Natural killer cell treated with Interleukin-12 subunit alpha and Interleukin-12 subunit beta and Interleukin-15 and Interleukin-18, amount 100 ng/mL, for 72 hours (primary cell): ENCODE measurements around the gene GRIFIN. TPM values are rescaled to one million over a fixed set of nuclear protein-coding genes. Genes with fewer than 3 reads are reported as not detected.

Source experiments
- ATAC-seq, 2 donors: fragments of 150-1000 bp; cut with Tn5 transposase in 1 of 2; sonication (Bioruptor Pico), chemical (Tn5 transposase) in 1 of 2; 2 replicates each; pipeline ENCODE4 v1.10.0; 2021
- DNase-seq: peaks from one replicate; pipeline ENCODE4 v3.0.0; 2022; ENCODE audit warnings: low spot score
- H3K27ac Mint-ChIP-seq, 2 donors: 1 replicate in 1 of 2; 2 replicates in 1 of 2; pipeline ENCODE4 v1.8.0; 2022; ENCODE audit warnings: mixed read lengths in 2 of 2, mild to moderate bottlenecking in 1 of 2, moderate library complexity in 1 of 2
- H3K27me3 Mint-ChIP-seq, 2 donors: 1 replicate in 1 of 2; 2 replicates in 1 of 2; pipeline ENCODE4 v1.8.0; 2022; ENCODE audit warnings: mixed read lengths in 2 of 2
- H3K36me3 Mint-ChIP-seq: one replicate; pipeline ENCODE4 v1.8.0; 2022; ENCODE audit warnings: mixed read lengths
- H3K4me1 Mint-ChIP-seq, 2 donors: 1 replicate in 1 of 2; 2 replicates in 1 of 2; pipeline ENCODE4 v1.8.0; 2022; ENCODE audit warnings: low read depth in 2 of 2, mixed read lengths in 2 of 2, mild to moderate bottlenecking in 1 of 2
- H3K4me3 Mint-ChIP-seq: one replicate; pipeline ENCODE4 v1.8.0; 2022; ENCODE audit warnings: mixed read lengths
- H3K9me3 Mint-ChIP-seq: 2 replicates; pipeline ENCODE4 v1.8.0; 2022; ENCODE audit warnings: mixed read lengths
- total RNA-seq, 2 donors: library from RNA; stranded (reverse); gene quantifications; one replicate each; pipeline ENCODE4 v1.2.3, GENCODE V29; 2022

GRIFIN gene
- total RNA-seq, 2 donors from 2014 or later, result not detected

- DNase-seq (no peak), ATAC-seq (no peak)
- H3K36me3 Mint-ChIP-seq, result no peaks in the 10 kb centered on the region
- peaks cover 0 to 5% of the 10 kb centered on the region in 2 donors for H3K4me1 Mint-ChIP-seq
- no peak overlapping the region for H3K4me3 Mint-ChIP-seq
- no peak overlapping the region for H3K27ac Mint-ChIP-seq
- no peaks in the 10 kb centered on the region for H3K9me3 Mint-ChIP-seq
- peaks cover 4 to 7% of the 10 kb centered on the region in 2 donors for H3K27me3 Mint-ChIP-seq
Observed at GRCh38 chr7:2484868-2485267, 8.7 kb upstream of the GRIFIN start.

GRCh38 chr7:2483494-2483893 lies 7.3 kb upstream of the GRIFIN start:
- H3K27me3 Mint-ChIP-seq, result peaks cover 0 to under 1% of the 10 kb centered on the region in 2 donors
- H3K36me3 Mint-ChIP-seq, result no peaks in the 10 kb centered on the region
- H3K9me3 Mint-ChIP-seq, result no peaks in the 10 kb centered on the region
- H3K27ac Mint-ChIP-seq, result no peak overlapping the region
- DNase-seq, result no peak
- no peak for ATAC-seq
- no peak overlapping the region for H3K4me3 Mint-ChIP-seq
- H3K4me1 Mint-ChIP-seq, result peaks cover 0 to 5% of the 10 kb centered on the region in 2 donors

- no peaks in the 10 kb centered on the region for H3K27me3 Mint-ChIP-seq
- ATAC-seq (no peak), DNase-seq (no peak)
- no peak overlapping the region for H3K4me3 Mint-ChIP-seq
- H3K9me3 Mint-ChIP-seq, result no peaks in the 10 kb centered on the region
- H3K27ac Mint-ChIP-seq, result no peak overlapping the region
- H3K4me1 Mint-ChIP-seq, result peaks cover 0 to 5% of the 10 kb centered on the region in 2 donors
- H3K36me3 Mint-ChIP-seq, result no peaks in the 10 kb centered on the region
Observed at GRCh38 chr7:2482725-2483451, 6.7 kb upstream of the GRIFIN start.

- Mint-ChIP-seq H3K4me3 (no peak overlapping the region), H3K9me3 (no peaks in the 10 kb centered on the region), H3K36me3 (no peaks in the 10 kb centered on the region), H3K27me3 (no peaks in the 10 kb centered on the region), H3K27ac (no peak overlapping the region), H3K4me1 (peaks cover 0 to 13% of the 10 kb centered on the region in 2 donors)
- DNase-seq (no peak), ATAC-seq (no peak)
Observed at GRCh38 chr7:2481195-2481594, 5.0 kb upstream of the GRIFIN start.

GRCh38 chr7:2480070-2480408 lies 3.8 kb upstream of the GRIFIN start:
- DNase-seq, result no peak
- peaks cover 0 to 13% of the 10 kb centered on the region in 2 donors for H3K4me1 Mint-ChIP-seq
- no peak overlapping the region for H3K4me3 Mint-ChIP-seq
- ATAC-seq, result no peak
- no peak overlapping the region for H3K27ac Mint-ChIP-seq
- no peaks in the 10 kb centered on the region for H3K9me3 Mint-ChIP-seq
- no peaks in the 10 kb centered on the region for H3K36me3 Mint-ChIP-seq
- H3K27me3 Mint-ChIP-seq, result no peaks in the 10 kb centered on the region

GRCh38 chr7:2479276-2480069 lies 3.3 kb upstream of the GRIFIN start:
- Mint-ChIP-seq H3K9me3 (no peaks in the 10 kb centered on the region), H3K4me3 (no peak overlapping the region), H3K4me1 (peaks cover 0 to 13% of the 10 kb centered on the region in 2 donors), H3K27me3 (no peaks in the 10 kb centered on the region), H3K36me3 (no peaks in the 10 kb centered on the region), H3K27ac (no peak overlapping the region)
- ATAC-seq, result no peak
- no peak for DNase-seq

GRCh38 chr7:2478800-2479199 lies 2.6 kb upstream of the GRIFIN start:
- Mint-ChIP-seq H3K4me1 (peaks cover 0 to 13% of the 10 kb centered on the region in 2 donors), H3K9me3 (no peaks in the 10 kb centered on the region), H3K4me3 (no peak overlapping the region), H3K36me3 (no peaks in the 10 kb centered on the region), H3K27me3 (no peaks in the 10 kb centered on the region), H3K27ac (no peak overlapping the region)
- DNase-seq (no peak), ATAC-seq (no peak)

- Mint-ChIP-seq H3K4me3 (no peak overlapping the region), H3K4me1 (peaks cover 0 to 13% of the 10 kb centered on the region in 2 donors), H3K27me3 (no peaks in the 10 kb centered on the region), H3K36me3 (no peaks in the 10 kb centered on the region), H3K9me3 (no peaks in the 10 kb centered on the region), H3K27ac (no peak overlapping the region)
- ATAC-seq, result no peak
- no peak for DNase-seq
Observed at GRCh38 chr7:2478399-2478785, 2.2 kb upstream of the GRIFIN start.

GRCh38 chr7:2477447-2478398 lies 1.5 kb upstream of the GRIFIN start:
- H3K27me3 Mint-ChIP-seq, result no peaks in the 10 kb centered on the region
- ATAC-seq (peak; percentile 96 to 97), DNase-seq (peak; percentile 86)
- no peak overlapping the region for H3K4me3 Mint-ChIP-seq
- H3K9me3 Mint-ChIP-seq, result no peaks in the 10 kb centered on the region
- no peaks in the 10 kb centered on the region for H3K36me3 Mint-ChIP-seq
- no peak overlapping the region for H3K27ac Mint-ChIP-seq
- peaks cover 0 to 13% of the 10 kb centered on the region in 2 donors for H3K4me1 Mint-ChIP-seq

GRCh38 chr7:2476776-2477446 lies 713 bp upstream of the GRIFIN start:
- Mint-ChIP-seq H3K4me1 (peaks cover 0 to 13% of the 10 kb centered on the region in 2 donors), H3K9me3 (no peaks in the 10 kb centered on the region), H3K4me3 (no peak overlapping the region), H3K27me3 (no peaks in the 10 kb centered on the region), H3K36me3 (no peaks in the 10 kb centered on the region), H3K27ac (no peak overlapping the region)
- ATAC-seq, result no peak
- DNase-seq, result no peak

GRCh38 chr7:2475678-2476015 lies 551 bp downstream of the GRIFIN start:
- H3K36me3 Mint-ChIP-seq, result no peaks in the 10 kb centered on the region
- no peak overlapping the region for H3K4me3 Mint-ChIP-seq
- no peak for DNase-seq
- H3K27me3 Mint-ChIP-seq, result peaks cover 0 to 1% of the 10 kb centered on the region in 2 donors
- no peak for ATAC-seq
- H3K27ac Mint-ChIP-seq, result no peak overlapping the region
- H3K4me1 Mint-ChIP-seq, result peaks cover 0 to 13% of the 10 kb centered on the region in 2 donors
- H3K9me3 Mint-ChIP-seq, result no peaks in the 10 kb centered on the region

GRCh38 chr7:2474813-2475677 lies 1.2 kb downstream of the GRIFIN start:
- H3K4me3 Mint-ChIP-seq, result no peak overlapping the region
- H3K27me3 Mint-ChIP-seq, result peaks cover 0 to 5% of the 10 kb centered on the region in 2 donors
- no peak for DNase-seq

More at GRCh38 chr7:2474813-2475677, 1.2 kb downstream of the GRIFIN start:
- H3K27ac Mint-ChIP-seq, result no peak overlapping the region
- no peaks in the 10 kb centered on the region for H3K36me3 Mint-ChIP-seq
- H3K4me1 Mint-ChIP-seq, result peaks cover 0 to 13% of the 10 kb centered on the region in 2 donors
- ATAC-seq, result no peak
- H3K9me3 Mint-ChIP-seq, result no peaks in the 10 kb centered on the region
